ENCODE results near the gene NME9. TPM values are rescaled to one million over a fixed set of nuclear protein-coding genes. Genes with fewer than 3 reads are reported as not detected.

Gene NME9
- total RNA-seq, 2 experiments from 2014 or later: 0.80 TPM; not detected in 1

DNA sequence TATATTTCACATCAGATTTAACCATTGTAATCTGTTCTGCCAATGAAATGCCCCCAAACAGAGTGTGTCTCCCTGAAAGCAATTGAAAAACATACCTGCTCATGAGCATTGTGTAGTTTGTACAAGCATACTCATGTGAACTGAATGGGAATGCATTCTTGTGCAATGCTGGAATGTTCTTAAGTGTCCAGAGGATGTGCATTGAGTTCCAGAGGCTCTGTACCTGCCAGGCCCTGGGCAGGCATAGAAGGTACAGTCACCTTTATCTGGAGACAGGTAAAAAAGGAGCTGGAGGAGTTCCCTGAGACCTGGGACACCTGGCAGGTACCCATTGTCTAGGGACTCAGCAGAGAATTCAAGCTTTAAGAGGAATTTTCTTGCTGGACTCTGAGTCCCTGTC, 21.5 kb upstream of the NME9 start:
- H3K27me3 Mint-ChIP-seq: peaks cover 43% of the 10 kb centered on the region
- no peaks in the 10 kb centered on the region for H3K36me3 Mint-ChIP-seq (ENCODE audit: low read depth)
- H3K4me3 Mint-ChIP-seq: no peak overlapping the region
- no peak overlapping the region for H3K4me3 ChIP-seq (ENCODE audit: low read length)
- TF ChIP-seq, protein P1, sequence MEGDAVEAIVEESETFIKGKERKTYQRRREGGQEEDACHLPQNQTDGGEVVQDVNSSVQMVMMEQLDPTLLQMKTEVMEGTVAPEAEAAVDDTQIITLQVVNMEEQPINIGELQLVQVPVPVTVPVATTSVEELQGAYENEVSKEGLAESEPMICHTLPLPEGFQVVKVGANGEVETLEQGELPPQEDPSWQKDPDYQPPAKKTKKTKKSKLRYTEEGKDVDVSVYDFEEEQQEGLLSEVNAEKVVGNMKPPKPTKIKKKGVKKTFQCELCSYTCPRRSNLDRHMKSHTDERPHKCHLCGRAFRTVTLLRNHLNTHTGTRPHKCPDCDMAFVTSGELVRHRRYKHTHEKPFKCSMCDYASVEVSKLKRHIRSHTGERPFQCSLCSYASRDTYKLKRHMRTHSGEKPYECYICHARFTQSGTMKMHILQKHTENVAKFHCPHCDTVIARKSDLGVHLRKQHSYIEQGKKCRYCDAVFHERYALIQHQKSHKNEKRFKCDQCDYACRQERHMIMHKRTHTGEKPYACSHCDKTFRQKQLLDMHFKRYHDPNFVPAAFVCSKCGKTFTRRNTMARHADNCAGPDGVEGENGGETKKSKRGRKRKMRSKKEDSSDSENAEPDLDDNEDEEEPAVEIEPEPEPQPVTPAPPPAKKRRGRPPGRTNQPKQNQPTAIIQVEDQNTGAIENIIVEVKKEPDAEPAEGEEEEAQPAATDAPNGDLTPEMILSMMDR (IDR thresholded peaks at IDR 0.05): no peak
- no peak overlapping the region for H3K27ac Mint-ChIP-seq
- peaks cover 9% of the 10 kb centered on the region for H3K4me1 Mint-ChIP-seq (ENCODE audit: low read depth)
- ChIA-PET POLR2A (no interaction called here), CTCF (no interaction called here)
- no peaks in the 10 kb centered on the region for H3K9me3 Mint-ChIP-seq
- ATAC-seq (ENCODE audit: poor library complexity) (no peak), DNase-seq (no peak)
- peaks cover 22 to 24% of the 10 kb centered on the region in 2 experiments for H3K27me3 ChIP-seq (ENCODE audit: control insufficient read depth in 1 of 2, insufficient read depth in 2 of 2, low read length in 2 of 2)
- H3K27ac ChIP-seq (ENCODE audit: low read depth in 1 of 2, low read length in 2 of 2): no peak overlapping the region
- H3K9me3 ChIP-seq (ENCODE audit: control insufficient read depth in 1 of 2, insufficient read depth in 1 of 2, low read length in 2 of 2): no peaks in the 10 kb centered on the region
- H3K36me3 ChIP-seq (ENCODE audit: insufficient read depth, low read length): no peaks in the 10 kb centered on the region
- H3K4me1 ChIP-seq (ENCODE audit: insufficient read depth, low read length): peaks cover 9% of the 10 kb centered on the region
- intact Hi-C loops (cut with DNase I, micrococcal nuclease): no loop called here

DNA sequence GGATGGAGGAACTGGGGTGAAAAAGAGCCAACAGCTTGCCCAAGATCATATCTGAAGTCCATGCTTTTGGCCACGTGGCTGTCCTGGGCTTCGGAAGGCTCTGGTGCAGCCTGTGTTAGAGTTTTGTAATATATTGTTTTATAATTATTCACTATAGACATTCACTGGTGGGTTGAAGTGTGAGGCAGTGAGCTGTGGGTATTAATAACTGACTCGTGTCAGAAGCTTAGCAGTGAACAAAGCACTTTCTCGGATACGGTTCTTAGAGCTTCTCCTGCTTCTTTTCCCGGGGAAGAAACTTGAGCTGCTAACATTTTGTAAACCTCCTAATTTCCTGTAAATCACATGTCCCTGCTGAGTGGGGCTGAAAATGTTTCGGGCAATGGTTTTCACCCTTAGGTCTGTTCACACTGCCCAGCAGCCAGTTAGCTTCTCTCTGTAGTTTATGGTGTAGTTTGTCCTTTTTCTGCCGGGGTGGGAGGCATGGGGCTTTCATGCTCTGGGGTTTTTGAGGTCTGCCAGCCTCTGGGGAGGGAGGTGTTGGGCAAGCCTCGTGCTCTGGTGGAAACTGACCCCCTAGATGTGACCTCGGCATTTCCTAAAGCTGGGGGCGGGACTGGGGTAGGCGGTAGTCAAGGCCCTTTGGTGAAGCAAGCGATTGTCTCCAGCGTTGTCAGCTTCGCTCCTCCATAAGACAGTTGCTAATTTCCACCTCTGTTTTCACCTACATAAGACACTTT, 20.4 kb upstream of the NME9 start:
- no peak for ATAC-seq (ENCODE audit: poor library complexity)
- H3K9me3 Mint-ChIP-seq: no peaks in the 10 kb centered on the region
- Histone ChIP-seq H3K4me3 (ENCODE audit: low read length) (no peak overlapping the region), H3K4me1 (ENCODE audit: insufficient read depth, low read length) (peaks cover 9% of the 10 kb centered on the region), H3K27me3 (ENCODE audit: control insufficient read depth in 1 of 2, insufficient read depth in 2 of 2, low read length in 2 of 2) (peaks cover 25 to 26% of the 10 kb centered on the region in 2 experiments), H3K36me3 (ENCODE audit: insufficient read depth, low read length) (no peaks in the 10 kb centered on the region), H3K27ac (ENCODE audit: low read depth in 1 of 2, low read length in 2 of 2) (no peak overlapping the region), H3K9me3 (ENCODE audit: control insufficient read depth in 1 of 2, insufficient read depth in 1 of 2, low read length in 2 of 2) (no peaks in the 10 kb centered on the region)
- peaks cover 9% of the 10 kb centered on the region for H3K4me1 Mint-ChIP-seq (ENCODE audit: low read depth)
- ChIA-PET POLR2A (no interaction called here), CTCF (no interaction called here)
- intact Hi-C loops (cut with DNase I, micrococcal nuclease): loop anchor here in 1 of 2 experiments (5.0 kb wide), 1 partner anchor 168 kb away; no protein-coding TSS in a partner anchor
- H3K27me3 Mint-ChIP-seq: peaks cover 51% of the 10 kb centered on the region
- TF ChIP-seq, protein P1 (IDR thresholded peaks at IDR 0.05): no peak
- no peaks in the 10 kb centered on the region for H3K36me3 Mint-ChIP-seq (ENCODE audit: low read depth)
- no peak for DNase-seq
- peak overlapping the region; percentile 83 for H3K4me3 Mint-ChIP-seq
- no peak overlapping the region for H3K27ac Mint-ChIP-seq

DNA sequence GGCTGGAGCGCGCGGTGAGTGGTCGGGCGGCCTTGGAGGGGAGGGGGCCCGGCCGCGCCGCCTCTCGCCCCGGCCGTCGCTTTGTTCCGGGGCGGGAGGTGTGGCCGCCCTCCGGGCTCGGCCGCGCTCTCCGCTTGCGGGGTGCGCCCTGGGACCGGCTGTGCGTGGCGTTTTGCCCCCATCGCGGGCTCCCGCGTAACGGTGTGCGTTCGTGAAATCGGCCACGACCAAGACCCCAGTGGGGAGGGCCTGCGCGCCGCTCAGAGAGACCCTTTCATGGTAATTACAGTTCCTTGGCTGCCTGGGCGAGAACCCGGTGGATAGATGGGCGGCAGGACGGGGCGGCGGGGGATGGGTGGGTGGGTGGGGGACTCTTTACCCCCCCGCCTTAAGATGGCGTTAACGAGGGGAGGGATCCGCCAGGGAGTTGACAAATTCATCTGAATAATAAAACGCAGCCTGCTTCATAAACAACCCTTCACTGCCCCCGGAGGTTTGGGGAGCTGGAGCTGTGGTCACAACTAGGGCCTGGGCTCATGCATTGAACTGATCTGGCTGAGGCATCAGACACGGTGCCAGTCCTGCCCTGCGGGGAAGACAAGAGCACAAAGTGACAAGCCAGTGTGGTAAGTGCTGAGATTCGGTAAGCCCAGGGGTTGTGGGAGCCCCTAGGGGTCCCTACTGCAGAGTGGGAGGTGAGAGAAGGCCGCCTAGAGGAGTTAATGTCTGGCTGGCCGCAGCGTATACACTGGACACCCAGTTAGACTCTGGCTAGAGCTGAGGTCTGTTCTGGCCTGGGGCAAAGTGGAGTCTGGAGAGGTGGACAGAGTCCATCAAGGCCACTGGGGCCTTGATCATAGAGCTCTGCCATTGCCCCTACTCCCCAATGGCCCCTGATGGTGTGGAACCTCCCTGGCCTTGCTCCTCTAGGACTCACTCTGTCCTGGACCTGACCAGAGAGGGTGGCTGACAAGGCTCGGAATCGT, 19.4 kb upstream of the NME9 start:
- ATAC-seq (ENCODE audit: poor library complexity) (no peak), DNase-seq (no peak)
- CTCF ChIA-PET: no interaction called here
- Histone ChIP-seq H3K36me3 (ENCODE audit: insufficient read depth, low read length) (no peaks in the 10 kb centered on the region), H3K27me3 (ENCODE audit: control insufficient read depth in 1 of 2, insufficient read depth in 2 of 2, low read length in 2 of 2) (peaks cover 25 to 26% of the 10 kb centered on the region in 2 experiments), H3K4me3 (ENCODE audit: low read length) (no peak overlapping the region), H3K9me3 (ENCODE audit: control insufficient read depth in 1 of 2, insufficient read depth in 1 of 2, low read length in 2 of 2) (no peaks in the 10 kb centered on the region), H3K27ac (ENCODE audit: low read depth in 1 of 2, low read length in 2 of 2) (no peak overlapping the region), H3K4me1 (ENCODE audit: insufficient read depth, low read length) (peaks cover 9% of the 10 kb centered on the region)
- peak overlapping the region; percentile 83 for H3K4me3 Mint-ChIP-seq
- intact Hi-C loops (cut with DNase I, micrococcal nuclease): loop anchor here in 1 of 2 experiments (5.0 kb wide), 1 partner anchor 167 kb away; no protein-coding TSS in a partner anchor
- no peaks in the 10 kb centered on the region for H3K9me3 Mint-ChIP-seq
- POLR2A ChIA-PET: no interaction called here
- no peaks in the 10 kb centered on the region for H3K36me3 Mint-ChIP-seq (ENCODE audit: low read depth)
- no peak overlapping the region for H3K27ac Mint-ChIP-seq
- peaks cover 9% of the 10 kb centered on the region for H3K4me1 Mint-ChIP-seq (ENCODE audit: low read depth)
- TF ChIP-seq, protein P1 (IDR thresholded peaks at IDR 0.05): no peak
- peaks cover 51% of the 10 kb centered on the region for H3K27me3 Mint-ChIP-seq

Measured in CD4-positive, alpha-beta T cell (primary cell).